HG03565 (cell line): Measurements from ENCODE around the gene PKD2L2.
"Not testable (repeated sequence)": the region's sequence is repeated elsewhere in the genome, so short reads cannot be mapped to it uniquely, and the experiment has no call there.

Experiments used
- ATAC-seq: cut with Tn5 transposase; IDR thresholded peaks from one replicate; pipeline ENCODE4 v1.9.1; 2021; ENCODE audit warnings: mild to moderate bottlenecking, moderate library complexity; ENCODE audit not compliant: unreplicated experiment

PKD2L2 gene

GRCh38 chr5:137954131-137954879 is 65.0 kb downstream of the PKD2L2 start:
- no peak for ATAC-seq

DNA sequence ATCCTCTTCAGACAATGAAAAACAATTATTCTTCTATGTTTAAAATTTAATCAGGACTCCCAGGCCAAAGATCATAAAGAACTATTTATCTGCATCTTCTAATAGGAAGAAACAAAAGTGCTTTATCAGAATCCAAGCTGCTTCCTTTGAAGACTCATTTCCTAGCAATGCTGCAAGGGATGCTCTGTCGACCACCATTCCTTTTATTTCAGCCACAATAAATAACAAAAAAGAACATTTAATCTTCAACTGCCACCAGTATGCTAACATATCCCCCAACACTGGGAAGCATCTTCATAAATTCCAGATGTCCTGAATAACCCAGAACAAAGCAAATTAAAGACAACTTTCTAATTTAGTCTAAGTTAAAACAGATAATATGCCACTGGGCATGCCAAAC is 68.7 kb downstream of the PKD2L2 start:
- no peak for ATAC-seq

GRCh38 chr5:137959488-137959887 is 70.2 kb downstream of the PKD2L2 start:
- ATAC-seq = no peak

DNA sequence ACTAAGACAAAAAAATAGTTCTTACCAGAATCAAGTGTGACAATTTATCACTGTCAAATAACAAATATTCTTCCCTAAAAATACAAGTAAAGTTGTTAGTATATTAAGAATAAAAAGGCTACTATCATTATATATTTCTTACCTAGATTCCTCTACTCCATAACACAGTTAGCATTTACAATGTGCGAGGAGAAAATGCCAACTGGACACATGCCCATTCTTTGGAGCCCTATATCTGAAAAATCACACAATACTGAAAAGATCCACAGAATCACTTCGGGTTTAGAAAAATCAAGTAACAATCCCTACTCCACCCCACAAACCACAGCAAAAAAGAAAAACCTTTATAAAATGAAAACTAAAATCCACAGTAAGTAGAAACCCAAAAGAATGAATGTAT is 70.9 kb downstream of the PKD2L2 start:
- ATAC-seq = no peak

GRCh38 chr5:137960819-137961218 is 71.6 kb downstream of the PKD2L2 start:
- no peak for ATAC-seq

DNA sequence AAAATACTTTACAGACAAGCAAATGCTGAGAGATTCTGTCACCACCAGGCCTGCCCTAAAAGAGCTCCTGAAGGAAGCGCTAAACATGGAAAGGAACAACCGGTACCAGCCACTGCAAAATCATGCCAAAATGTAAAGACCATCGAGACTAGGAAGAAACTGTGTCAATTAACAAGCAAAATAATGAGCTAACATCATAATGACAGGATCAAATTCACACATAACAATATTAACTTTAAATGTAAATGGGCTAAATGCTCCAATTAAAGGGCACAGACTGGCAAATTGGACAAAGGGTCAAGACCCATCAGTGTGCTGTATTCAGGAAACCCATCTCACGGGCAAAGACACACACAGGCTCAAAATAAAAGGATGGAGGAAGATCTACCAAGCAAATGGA is 81.1 kb downstream of the PKD2L2 start:
- not testable (repeated sequence) for ATAC-seq

- no peak for ATAC-seq
These were observed 86.0 kb downstream of the PKD2L2 start for GRCh38 chr5:137975208-137975607.

DNA sequence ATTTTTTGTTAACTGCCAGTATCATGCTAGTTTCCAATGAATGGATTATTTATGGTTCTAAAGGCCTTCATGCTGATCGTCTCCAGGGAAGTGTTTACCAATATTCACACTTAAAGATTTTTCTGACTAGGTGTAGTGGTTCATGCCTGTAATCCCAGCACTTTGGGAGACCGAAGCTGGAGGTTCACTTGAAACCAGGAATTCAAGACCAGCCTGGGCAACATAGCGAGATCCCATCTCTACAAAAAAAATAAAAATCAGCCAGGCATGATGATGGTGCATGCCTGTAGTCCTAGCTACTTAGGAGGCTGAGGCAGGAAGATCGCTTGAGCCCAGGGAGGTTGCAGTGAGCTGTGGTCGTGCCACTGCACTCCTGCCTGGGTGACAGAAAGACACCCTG is 100.2 kb downstream of the PKD2L2 start:
- ATAC-seq = no peak
